SK-N-SH (cell line): ENCODE results near the gene TUBB3.

ENCODE experiments used
- CTCF ChIP-seq: fragments of 200-600 bp; sonication (generic); IDR thresholded peaks from 2 replicates; pipeline ENCODE4 v1.6.1; 2017; ENCODE audit warnings: antibody characterized with exemption, mild to moderate bottlenecking, moderate library complexity
- ELF1 ChIP-seq: IDR thresholded peaks from 2 replicates; pipeline ENCODE4 v1.4.0; 2012
- IRF3 ChIP-seq: fragments of 150-350 bp; IDR thresholded peaks from 2 replicates; pipeline ENCODE4 v1.6.1; 2016; ENCODE audit warnings: mild to moderate bottlenecking, low read depth, low read length
- NFIC ChIP-seq: IDR thresholded peaks from 2 replicates; pipeline ENCODE4 v1.4.0; 2012; ENCODE audit warnings: borderline replicate concordance
- REST ChIP-seq: IDR thresholded peaks from 2 replicates; pipeline ENCODE4 v1.6.1; 2012; ENCODE audit warnings: mild to moderate bottlenecking, low read depth, low read length, moderate library complexity
- RFX5 ChIP-seq: IDR thresholded peaks from 2 replicates; pipeline ENCODE4 v1.6.1; 2012; ENCODE audit warnings: mild to moderate bottlenecking, improper control_type of control experiment, low read length
- TEAD4 ChIP-seq: IDR thresholded peaks from 2 replicates; pipeline ENCODE4 v1.4.0; 2012; ENCODE audit warnings: mild to moderate bottlenecking, borderline replicate concordance; ENCODE audit not compliant: insufficient read depth
- YY1 ChIP-seq: IDR thresholded peaks from 2 replicates; pipeline ENCODE4 v1.4.0; 2012; ENCODE audit warnings: low read depth, mild to moderate bottlenecking
- TF ChIP-seq, protein P1 (sequence below): IDR thresholded peaks from 2 replicates; pipeline ENCODE4; 2012
- TF ChIP-seq, protein P2 (sequence below): IDR thresholded peaks from 2 replicates; pipeline ENCODE4 v1.4.0; 2012; ENCODE audit warnings: low read depth

- TF ChIP-seq, protein P1, sequence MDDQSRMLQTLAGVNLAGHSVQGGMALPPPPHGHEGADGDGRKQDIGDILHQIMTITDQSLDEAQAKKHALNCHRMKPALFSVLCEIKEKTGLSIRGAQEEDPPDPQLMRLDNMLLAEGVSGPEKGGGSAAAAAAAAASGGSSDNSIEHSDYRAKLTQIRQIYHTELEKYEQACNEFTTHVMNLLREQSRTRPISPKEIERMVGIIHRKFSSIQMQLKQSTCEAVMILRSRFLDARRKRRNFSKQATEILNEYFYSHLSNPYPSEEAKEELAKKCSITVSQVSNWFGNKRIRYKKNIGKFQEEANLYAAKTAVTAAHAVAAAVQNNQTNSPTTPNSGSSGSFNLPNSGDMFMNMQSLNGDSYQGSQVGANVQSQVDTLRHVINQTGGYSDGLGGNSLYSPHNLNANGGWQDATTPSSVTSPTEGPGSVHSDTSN = no peak
- TF ChIP-seq CTCF (no peak), RFX5 (no peak), REST (no peak), IRF3 (no peak), YY1 (no peak), TEAD4 (no peak), ELF1 (no peak), NFIC (no peak)
- TF ChIP-seq, protein P2, sequence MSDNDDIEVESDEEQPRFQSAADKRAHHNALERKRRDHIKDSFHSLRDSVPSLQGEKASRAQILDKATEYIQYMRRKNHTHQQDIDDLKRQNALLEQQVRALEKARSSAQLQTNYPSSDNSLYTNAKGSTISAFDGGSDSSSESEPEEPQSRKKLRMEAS = no peak
These were observed 33.5 kb downstream of the TUBB3 start for GRCh38 chr16:89956505-89957215.
